Amygdala (tissue), 56 donors: Measurements from ENCODE around the gene SPTLC3.

Experiments
- DNase-seq, 56 donors: peaks; one replicate each; lab custom pipeline; 2025; lab: John Stamatoyannopoulos, UW

SPTLC3 gene

DNA sequence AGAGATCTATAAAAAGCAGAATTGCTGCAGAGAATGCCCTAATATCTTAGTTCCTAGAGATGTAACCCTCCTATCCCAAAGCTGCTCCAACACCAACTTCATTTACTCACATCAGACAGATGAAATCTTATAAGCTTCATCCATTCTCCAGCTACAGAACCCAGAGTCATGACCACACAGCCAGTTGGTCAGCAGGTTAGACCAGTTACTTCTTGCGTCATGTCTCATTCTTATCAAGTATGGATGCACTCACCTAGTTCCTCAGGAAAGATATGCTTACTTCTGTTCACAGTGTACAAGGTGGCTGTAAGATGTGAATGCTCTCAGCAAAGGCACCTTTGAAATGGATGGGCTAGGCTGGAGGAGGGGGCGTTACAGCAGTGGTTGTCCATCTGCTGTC, 164.4 kb downstream of the SPTLC3 start:
- DNase-seq = no peak

DNA sequence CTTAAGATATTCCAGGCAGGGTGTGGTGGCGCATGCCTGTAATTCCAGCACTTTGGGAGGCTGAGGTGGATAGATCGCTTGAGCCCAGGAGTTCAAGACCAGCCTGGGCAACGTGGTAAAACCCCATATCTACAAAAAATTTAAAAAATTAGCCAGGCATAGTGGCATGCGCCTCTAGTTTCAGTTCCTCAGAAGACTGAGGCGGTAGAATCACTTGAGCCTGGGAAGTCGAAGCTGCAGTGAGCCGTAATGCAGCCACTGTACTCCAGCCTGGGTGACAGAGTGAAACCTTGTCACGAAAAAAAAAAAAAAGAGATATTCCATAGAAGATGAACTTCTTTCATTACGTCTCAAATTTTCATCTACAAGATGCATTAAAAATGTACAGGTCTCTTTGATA, 165.6 kb downstream of the SPTLC3 start:
- DNase-seq = no peak

DNA sequence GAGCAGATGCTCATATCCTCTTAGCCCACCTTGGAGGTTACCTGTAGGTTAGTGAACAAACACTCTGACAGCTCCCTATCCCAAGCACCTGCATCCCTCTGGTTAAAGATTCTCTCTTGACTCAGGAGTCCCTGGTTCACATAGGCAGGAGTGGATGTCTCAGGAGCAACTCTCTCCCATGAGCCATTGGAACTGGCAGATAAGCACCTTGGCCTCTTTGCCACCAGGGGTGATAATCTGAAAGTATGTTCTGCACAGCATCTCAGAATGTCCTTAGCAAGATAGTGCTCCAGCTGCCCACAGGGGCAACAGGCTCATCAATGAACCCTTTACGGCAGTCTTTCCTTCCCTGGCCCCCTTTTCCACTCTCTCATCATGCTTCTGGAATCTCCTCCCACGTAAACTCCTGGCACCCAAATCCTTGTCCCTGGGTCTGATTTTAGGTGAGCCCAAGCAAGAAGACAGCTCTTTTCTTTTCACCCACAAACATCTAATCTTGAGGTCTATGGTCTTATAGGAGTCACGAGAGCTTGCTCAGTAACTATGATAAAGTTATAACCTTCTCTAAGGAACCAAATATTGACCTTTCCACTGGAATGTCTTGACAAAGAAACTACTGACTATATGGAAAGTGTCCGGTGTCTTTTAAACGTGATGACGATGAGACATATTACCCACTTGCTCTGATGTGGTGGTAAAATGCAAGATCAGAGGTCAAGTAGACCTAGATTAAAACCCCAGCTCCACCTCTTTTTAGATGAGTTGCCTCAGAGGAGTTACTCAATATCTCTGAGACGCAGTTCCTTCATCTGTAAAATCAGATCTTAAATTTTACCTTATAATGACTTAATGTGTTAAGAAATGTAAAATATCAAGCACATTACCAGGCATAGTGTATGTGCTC, 172.5 kb downstream of the SPTLC3 start:
- DNase-seq = no peak

DNA sequence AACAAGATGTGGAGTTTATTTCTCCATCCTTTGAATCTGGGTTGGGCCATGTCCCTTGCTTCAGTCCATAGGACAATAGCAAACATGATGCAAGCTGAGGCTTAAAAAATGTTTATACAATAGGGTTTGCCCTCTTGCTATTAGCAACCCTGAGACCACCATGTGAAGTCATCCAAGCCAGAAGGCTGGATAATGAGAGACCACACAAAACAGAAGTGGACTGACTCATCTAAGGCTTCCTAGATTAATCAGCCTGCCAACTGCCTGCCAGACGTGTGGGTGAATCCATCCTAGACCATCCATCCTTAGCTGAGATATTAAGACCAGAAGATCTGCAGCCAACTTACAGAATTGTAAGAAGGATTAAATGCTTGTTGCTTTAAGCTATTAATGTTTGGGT, 174.2 kb downstream of the SPTLC3 start:
- DNase-seq = no peak

DNA sequence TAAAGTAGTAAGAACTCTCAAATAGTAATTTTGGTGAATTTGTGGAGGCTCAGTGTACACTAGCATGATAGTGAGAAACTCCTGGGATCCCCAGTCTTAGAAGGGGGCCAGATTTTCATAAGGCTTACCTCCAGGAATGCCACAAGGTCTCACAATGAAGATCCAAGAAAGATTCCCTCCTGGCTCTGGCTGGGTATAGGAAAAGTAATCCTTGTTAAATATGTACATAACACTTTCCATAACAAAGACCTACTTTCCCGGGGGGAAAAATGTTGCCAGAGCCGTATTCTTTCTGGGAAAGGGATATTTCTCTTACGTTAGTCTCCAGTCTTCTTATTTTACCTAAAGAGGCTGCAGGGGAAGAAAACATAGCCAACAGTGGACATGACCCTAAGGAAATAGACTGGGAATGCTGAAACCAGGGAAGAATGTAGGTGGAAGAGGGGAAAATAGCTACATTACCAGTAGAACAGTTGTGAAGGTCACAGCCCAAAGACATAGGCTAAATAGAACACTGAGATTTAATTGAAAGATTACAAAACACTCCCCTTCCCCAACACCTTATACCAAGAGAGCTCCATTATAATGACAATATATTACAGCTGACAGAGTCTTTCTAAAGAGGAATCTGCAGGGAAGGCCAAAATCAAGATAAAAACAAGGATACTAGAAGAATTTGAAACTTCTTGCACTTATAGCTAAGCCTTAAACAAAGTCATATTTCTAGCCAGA, 177.4 kb downstream of the SPTLC3 start:
- DNase-seq = no peak

DNA sequence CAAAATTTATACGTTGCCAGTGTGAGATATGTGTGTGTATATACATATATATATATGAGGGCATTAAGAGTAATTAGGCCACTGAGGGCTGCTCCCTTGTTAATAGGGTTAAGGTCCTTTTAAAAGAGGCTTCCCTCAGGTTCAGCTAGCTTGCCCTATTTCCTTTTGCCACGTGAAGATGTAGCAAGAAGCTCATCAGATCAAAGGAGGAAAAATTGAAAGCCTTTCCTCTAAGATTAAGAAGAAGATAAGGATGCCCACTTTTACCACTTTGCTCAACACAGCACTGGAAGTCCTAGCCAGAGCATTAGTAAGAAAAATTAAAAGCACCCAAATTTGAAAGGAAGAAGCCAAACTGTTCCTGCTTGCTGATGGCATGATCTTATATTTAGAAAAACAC, 179.1 kb downstream of the SPTLC3 start:
- DNase-seq = no peak

DNA sequence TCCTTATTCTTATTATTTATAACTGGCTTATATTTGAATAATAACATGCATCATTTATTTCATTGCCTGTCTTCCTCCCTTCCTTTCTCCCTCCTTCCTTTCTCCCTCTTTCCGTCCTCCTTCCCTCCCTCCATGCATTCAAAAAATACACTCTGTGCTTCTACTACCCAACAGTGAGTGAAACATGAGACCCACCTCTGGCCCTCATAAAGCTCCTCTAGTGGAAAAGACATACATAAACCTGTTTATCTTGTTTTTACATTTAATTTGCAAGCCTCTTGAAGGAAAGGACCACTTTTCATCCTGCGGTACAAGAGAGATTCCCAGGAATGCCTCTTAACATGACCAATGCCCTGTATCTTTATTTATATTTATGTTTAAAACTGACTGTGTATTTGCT, 190.5 kb downstream of the SPTLC3 start:
- no peak for DNase-seq

DNA sequence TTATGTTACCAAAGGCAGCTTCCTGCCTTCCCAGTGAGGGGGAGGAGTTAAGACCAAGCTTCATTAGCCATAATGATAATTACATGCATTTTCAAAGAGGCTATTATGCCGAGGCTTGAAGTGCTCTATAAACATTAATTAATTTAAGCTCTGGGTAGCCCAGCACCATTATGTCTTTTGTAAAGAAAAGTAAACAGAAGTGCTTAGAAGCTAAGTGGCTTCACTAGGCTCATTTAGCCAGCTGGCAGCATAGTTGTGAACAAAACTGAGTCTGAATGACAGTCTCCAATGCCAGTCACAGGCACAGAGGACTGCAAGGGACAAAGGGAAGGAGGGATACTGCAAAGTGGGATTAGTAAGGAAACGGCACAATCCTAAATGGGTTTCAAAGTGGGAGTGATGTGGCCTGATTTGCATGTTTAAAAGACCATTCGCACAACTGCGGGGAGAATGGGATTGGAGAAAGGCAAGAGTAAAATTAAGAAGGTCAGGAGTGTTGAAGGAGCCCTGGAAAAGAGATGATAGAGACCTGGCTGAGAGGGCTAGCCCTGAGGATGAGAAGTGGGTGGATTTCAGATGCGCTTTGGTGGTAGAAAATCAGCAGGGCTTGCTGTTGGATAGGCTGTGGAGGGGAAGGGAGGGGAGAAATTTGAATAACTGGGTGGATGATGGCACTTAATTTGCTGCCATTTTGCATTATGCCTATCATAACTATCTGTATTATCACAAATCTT, 192.2 kb downstream of the SPTLC3 start:
- no peak for DNase-seq

DNA sequence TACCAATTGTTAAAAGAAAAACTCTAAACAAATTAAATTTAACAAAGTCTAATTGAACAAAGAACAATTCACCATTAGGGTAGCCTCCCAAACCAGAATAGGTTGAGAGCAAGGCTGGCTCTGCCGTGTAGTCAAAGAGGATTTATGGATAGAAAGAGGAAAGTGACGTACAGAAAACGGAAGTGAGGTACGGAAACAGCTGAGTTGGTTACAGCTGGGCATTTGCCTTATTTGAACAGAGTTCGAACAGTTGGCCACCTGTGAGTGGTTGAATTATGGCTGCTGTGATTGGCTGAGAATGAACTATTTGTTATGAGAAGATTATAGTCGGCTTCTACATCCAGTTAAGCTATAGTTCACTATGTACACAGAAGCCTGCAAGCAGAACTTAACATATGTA, 193.8 kb downstream of the SPTLC3 start:
- no peak for DNase-seq

DNA sequence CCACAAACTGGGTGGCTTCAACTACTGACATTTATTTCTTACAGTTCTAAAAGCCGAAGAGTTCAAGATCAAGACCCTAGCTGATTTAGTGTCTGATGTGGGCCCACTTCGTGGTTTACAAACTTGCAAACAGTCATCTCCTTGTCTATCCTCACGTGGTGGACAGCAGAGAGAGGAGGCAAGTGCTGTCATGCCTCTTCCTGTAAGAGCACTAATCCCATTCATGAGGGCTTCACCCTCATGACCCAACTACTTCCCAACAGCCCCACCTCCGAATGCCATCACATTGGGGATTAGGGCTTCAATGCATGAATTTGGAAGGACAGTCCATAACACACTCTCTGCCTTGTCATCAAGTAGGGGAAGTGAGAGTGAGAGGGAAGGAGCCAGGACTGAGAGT, 196.7 kb downstream of the SPTLC3 start:
- DNase-seq = no peak

DNA sequence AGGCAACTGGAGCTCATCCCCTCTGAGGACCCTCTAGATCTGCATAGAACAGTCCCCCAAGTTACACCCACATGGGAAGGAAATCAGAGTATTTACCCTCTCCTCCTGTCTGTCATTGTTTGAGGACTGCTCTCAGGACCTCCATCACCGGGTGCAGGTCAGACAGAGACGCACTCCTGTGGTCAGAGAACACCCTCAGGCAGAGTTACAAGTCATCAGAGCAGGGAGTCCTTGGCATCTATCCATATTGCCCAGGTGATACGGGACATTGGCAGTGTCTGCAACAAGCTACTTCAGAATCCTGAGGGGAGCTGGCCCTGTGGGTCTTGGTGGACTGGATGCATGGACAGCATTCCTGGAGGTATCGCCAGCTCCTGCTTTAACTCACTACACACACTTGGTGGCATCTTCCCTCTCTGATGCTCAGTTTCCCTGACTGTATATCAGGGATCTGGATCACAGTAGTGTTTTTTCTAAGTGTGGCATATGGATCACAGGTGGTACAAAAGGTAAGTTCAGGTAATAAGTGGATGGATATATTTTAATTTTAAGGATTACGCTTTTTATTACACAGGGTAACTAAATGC, 197.2 kb downstream of the SPTLC3 start:
- DNase-seq = no peak

DNA sequence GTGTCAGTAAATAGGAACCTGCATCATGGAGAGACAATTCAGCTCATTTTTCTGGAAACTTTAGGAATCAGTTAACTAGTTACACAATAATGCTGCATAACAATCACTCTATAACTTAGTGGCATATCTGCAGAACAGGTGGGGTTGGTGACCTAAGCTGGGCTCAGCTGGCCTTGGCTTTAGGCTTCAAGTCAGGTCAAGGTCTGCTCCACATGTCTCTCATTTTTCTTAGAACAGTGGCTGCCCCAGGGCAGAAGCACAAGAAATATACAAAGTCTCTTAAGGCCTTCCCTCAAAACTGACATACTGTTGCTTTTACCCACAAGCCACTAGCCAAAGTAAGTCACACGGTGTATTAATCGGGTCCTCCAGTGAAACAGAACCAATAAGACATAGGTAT, 198.2 kb downstream of the SPTLC3 start:
- DNase-seq = no peak

DNA sequence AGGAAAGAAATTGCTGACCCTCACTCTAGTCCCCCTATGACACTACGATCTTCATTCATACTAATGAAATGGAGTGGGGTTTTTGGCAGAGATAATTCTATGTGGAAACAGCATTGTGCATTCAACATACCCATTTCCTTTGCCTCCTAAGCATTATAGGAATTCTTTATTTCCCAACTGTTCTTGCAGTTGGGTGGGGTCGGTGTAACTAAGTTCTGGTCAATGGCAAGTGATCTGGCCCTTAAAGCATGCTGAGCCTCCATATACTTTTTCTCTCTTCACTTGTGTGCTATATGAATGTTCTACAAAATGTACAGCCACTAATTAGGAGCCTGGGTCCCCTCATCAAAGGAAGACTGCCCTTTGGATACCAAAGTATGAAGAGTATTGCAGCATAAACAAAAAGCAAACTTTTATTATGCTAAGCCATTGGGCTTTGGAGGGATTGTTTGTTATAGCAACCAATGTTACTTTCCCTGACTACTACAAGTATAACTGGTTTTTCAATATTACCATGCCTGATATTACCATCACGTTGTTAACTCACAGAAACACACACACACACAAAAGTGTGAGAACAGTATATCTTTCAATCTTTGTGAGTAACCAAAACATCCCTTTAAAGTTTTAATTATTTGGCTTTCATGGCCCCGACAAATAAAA, 203.3 kb downstream of the SPTLC3 start:
- no peak for DNase-seq

DNA sequence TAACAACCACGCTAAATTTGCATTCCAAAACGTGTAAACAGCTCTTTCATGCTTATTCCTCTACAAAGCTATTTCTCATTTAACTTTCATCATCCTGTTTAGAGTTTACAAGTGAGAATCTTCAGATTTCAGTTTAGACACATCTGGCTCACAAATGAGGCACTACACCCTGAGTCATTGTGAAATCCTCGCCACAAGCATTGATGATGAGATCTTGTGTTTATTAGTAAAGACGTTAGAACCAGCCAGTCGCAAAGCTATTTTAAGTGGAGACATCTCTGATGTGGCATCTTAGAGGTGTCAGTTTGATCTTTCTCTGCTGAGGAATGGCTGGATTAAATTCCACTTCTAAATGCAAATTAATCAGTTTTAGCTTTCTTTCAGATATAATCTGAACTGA, 204.0 kb downstream of the SPTLC3 start:
- DNase-seq = no peak

DNA sequence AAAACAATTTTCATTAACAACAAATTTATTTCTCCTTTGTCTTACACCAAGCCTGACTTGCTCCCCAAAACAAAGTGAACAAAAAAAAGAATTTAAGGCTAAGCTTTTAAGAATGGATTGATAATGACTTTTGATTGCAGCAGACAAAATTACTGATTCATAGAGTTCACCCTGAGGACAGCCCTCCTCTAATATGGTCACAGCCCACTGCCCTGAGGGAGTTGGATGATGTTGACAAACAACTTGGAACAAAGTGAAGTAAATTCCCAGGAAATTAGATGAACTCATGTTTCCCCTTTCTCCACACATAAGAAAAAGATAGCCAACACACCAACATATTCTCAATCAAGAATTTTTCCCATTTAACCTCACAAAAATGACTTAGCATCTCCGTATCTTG, 204.6 kb downstream of the SPTLC3 start:
- no peak for DNase-seq

DNA sequence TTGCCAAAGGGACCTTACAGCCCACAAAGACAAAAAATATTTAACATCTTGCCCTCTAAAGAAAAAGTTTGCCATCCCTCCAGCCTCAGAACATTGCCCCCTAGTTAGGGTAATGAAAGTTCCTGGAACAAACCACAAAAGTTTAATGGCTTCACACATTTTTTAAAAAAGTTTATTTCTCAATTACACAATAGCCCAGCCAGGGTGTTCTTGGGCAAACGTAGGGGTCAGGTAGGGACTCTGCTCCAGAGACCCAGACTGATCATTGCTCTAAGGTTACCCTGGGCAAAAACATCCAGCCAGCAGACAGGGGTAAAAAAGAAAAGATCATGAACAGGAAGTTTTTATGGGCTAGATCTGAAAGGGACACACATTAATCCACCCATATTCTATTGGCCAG, 207.8 kb downstream of the SPTLC3 start:
- no peak for DNase-seq
